Mammary epithelial cell (primary cell): Measurements from ENCODE around the gene TMEFF2.

Source experiments
- CTCF ChIP-seq, 2 donors: IDR thresholded peaks in 1 of 2; conservative IDR thresholded peaks in 1 of 2; 2 replicates each; pipeline ENCODE4 v1.5.1; 2011 to 2012; ENCODE audit warnings: inconsistent platforms in 2 of 2, low read length in 2 of 2, mild to moderate bottlenecking in 2 of 2, control low read depth in 1 of 2, low read depth in 1 of 2; ENCODE audit not compliant: insufficient read depth in 1 of 2; ENCODE audit errors: extremely low read depth in 1 of 2
- EZH2 ChIP-seq: IDR thresholded peaks from 2 replicates; pipeline ENCODE4 v1.6.1; 2012; ENCODE audit warnings: low read length, inconsistent platforms, borderline replicate concordance

GRCh38 chr2:192162392-192163042 is 32.2 kb downstream of the TMEFF2 start:
- peak; percentile 85 to 88 for TF ChIP-seq CTCF (conservative IDR thresholded peaks at IDR 0.05 in 1 of 2, IDR thresholded peaks at IDR 0.05 in 1 of 2; ENCODE audit: extremely low read depth in 1 of 2, insufficient read depth in 1 of 2, low read depth in 1 of 2, low read length in 2 of 2)
- no peak for TF ChIP-seq EZH2
